ENCODE measurements around the gene DIPK1B.

DNA sequence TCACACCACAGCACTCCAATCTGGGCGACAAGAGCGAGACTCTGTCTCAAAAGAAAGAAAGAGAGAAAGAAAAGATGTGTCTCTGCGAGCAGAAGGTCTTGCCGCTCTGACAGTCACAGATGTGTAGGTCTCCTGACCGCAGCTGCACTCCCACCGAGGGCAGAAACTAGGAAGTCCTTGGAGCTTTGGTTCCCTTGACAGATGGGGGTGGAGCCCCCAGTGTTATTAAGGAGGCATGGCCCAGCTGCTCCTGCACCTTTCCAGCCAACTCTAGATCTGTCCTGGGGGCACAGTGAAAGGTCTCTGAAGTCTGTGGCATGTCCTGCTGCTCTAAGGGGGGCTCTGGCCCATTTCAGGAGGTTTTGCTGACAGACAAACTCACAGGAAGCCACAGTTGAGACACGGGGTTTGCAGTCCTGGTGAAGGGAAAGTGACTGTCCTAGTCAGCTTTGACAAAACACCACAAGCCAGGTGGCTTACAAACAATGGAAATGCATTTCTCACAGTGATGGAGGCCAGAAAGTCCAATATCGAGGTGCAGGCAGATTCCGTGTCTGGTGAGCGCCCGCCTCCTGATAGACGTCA, 9.0 kb upstream of the DIPK1B start:
- TF ChIP-seq, protein P1, sequence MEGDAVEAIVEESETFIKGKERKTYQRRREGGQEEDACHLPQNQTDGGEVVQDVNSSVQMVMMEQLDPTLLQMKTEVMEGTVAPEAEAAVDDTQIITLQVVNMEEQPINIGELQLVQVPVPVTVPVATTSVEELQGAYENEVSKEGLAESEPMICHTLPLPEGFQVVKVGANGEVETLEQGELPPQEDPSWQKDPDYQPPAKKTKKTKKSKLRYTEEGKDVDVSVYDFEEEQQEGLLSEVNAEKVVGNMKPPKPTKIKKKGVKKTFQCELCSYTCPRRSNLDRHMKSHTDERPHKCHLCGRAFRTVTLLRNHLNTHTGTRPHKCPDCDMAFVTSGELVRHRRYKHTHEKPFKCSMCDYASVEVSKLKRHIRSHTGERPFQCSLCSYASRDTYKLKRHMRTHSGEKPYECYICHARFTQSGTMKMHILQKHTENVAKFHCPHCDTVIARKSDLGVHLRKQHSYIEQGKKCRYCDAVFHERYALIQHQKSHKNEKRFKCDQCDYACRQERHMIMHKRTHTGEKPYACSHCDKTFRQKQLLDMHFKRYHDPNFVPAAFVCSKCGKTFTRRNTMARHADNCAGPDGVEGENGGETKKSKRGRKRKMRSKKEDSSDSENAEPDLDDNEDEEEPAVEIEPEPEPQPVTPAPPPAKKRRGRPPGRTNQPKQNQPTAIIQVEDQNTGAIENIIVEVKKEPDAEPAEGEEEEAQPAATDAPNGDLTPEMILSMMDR (IDR thresholded peaks at IDR 0.05; ENCODE audit: insufficient read depth, low read depth, low read length): no peak
- no peak for TF ChIP-seq EZH2 (IDR thresholded peaks at IDR 0.05; ENCODE audit: insufficient read depth, low read length)

All from astrocyte (in vitro differentiated cells and primary cell).